Ascending aorta (tissue), 2 donors: ENCODE results near the gene SDK2. TPM values are rescaled to one million over a fixed set of nuclear protein-coding genes. Genes with fewer than 3 reads are reported as not detected.

Experiments
- DNase-seq, 2 donors: peaks; one replicate each; pipeline ENCODE4 v3.0.0-alpha.2; 2019; ENCODE audit warnings: low spot score in 2 of 2
- H3K27ac ChIP-seq, 2 donors: fragments of 200-600 bp; sonication (generic); one replicate each; pipeline ENCODE4 v1.5.1; 2016 to 2017; ENCODE audit warnings: mild to moderate bottlenecking in 1 of 2
- H3K27me3 ChIP-seq: fragments of 200-600 bp; sonication (generic); one replicate; pipeline ENCODE4 v1.5.1; 2017
- H3K36me3 ChIP-seq, 2 donors: fragments of 200-600 bp; sonication (generic); one replicate each; pipeline ENCODE4 v1.5.1; 2016
- H3K4me1 ChIP-seq, 2 donors: fragments of 200-600 bp; sonication (generic); one replicate each; pipeline ENCODE4 v1.5.1; 2016 to 2017; ENCODE audit warnings: mild to moderate bottlenecking in 1 of 2
- H3K4me3 ChIP-seq, 2 donors: fragments of 200-600 bp; sonication (generic); one replicate each; pipeline ENCODE4 v1.5.1; 2016 to 2017; ENCODE audit warnings: mild to moderate bottlenecking in 1 of 2
- H3K9me3 ChIP-seq, 2 donors: fragments of 200-600 bp; sonication (generic); one replicate each; pipeline ENCODE4 v1.5.1; 2016
- intact Hi-C: fragments of 100-400 bp; cut with DNase I; formaldehyde crosslinking; loops from one replicate; pipeline ENCODE4 v1.15.1; 2023
- total RNA-seq: library from RNA; depleted of rRNA; stranded (reverse); fragments of >200 nt; gene quantifications from one replicate; pipeline ENCODE4 v1.1.0, GENCODE V29; 2016
- TF ChIP-seq, protein P1 (sequence below), 3 experiments: fragments of 200-600 bp in 2 of 3; fragments of 450-650 bp in 1 of 3; sonication (generic) in 2 of 3; IDR thresholded peaks; one replicate each; pipeline ENCODE4 v1.5.1; 2016 to 2019; ENCODE audit warnings: antibody characterized with exemption in 3 of 3, mild to moderate bottlenecking in 1 of 3, moderate library complexity in 1 of 3

SDK2 gene
- total RNA-seq, 1 donor from 2014 or later = 8.1 TPM

- TF ChIP-seq, protein P1, sequence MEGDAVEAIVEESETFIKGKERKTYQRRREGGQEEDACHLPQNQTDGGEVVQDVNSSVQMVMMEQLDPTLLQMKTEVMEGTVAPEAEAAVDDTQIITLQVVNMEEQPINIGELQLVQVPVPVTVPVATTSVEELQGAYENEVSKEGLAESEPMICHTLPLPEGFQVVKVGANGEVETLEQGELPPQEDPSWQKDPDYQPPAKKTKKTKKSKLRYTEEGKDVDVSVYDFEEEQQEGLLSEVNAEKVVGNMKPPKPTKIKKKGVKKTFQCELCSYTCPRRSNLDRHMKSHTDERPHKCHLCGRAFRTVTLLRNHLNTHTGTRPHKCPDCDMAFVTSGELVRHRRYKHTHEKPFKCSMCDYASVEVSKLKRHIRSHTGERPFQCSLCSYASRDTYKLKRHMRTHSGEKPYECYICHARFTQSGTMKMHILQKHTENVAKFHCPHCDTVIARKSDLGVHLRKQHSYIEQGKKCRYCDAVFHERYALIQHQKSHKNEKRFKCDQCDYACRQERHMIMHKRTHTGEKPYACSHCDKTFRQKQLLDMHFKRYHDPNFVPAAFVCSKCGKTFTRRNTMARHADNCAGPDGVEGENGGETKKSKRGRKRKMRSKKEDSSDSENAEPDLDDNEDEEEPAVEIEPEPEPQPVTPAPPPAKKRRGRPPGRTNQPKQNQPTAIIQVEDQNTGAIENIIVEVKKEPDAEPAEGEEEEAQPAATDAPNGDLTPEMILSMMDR (IDR thresholded peaks at IDR 0.05) = no peak
- Histone ChIP-seq H3K9me3 (no peaks in the 10 kb centered on the region), H3K27me3 (no peaks in the 10 kb centered on the region), H3K4me1 (no peaks in the 10 kb centered on the region), H3K4me3 (no peak overlapping the region), H3K27ac (no peak overlapping the region), H3K36me3 (no peaks in the 10 kb centered on the region)
- DNase-seq = no peak
- intact Hi-C loops = no loop called here
Observed at GRCh38 chr17:73431401-73432205, 212.6 kb downstream of the SDK2 start.

- no peak overlapping the region for H3K4me3 ChIP-seq
- no peaks in the 10 kb centered on the region for H3K36me3 ChIP-seq
- no peaks in the 10 kb centered on the region for H3K4me1 ChIP-seq
- no peaks in the 10 kb centered on the region for H3K9me3 ChIP-seq
- DNase-seq = no peak
- H3K27ac ChIP-seq = no peak overlapping the region
- TF ChIP-seq, protein P1 (IDR thresholded peaks at IDR 0.05) = no peak
- no peaks in the 10 kb centered on the region for H3K27me3 ChIP-seq
- intact Hi-C loops = no loop called here
Observed at GRCh38 chr17:73430848-73431247, 213.4 kb downstream of the SDK2 start.

- no peak for DNase-seq
- Histone ChIP-seq H3K9me3 (no peaks in the 10 kb centered on the region), H3K4me1 (no peaks in the 10 kb centered on the region), H3K27me3 (no peaks in the 10 kb centered on the region), H3K27ac (no peak overlapping the region), H3K4me3 (no peak overlapping the region), H3K36me3 (no peaks in the 10 kb centered on the region)
- TF ChIP-seq, protein P1 (IDR thresholded peaks at IDR 0.05) = no peak
- intact Hi-C loops = no loop called here
Observed at GRCh38 chr17:73430165-73430680, 214.0 kb downstream of the SDK2 start.

GRCh38 chr17:73429440-73430164, 214.6 kb downstream of the SDK2 start:
- H3K27me3 ChIP-seq = no peaks in the 10 kb centered on the region
- H3K36me3 ChIP-seq = no peaks in the 10 kb centered on the region
- intact Hi-C loops = loop anchor here (1.0 to 5.0 kb wide), 4 partner anchors 213 to 747 kb away; partner anchors contain the start of gene SDK2
- TF ChIP-seq, protein P1 (IDR thresholded peaks at IDR 0.05) = peak; percentile 81 to 98 (median 95)
- H3K4me1 ChIP-seq = no peaks in the 10 kb centered on the region
- peak; percentile 26 to 87 for DNase-seq
- H3K27ac ChIP-seq = no peak overlapping the region
- H3K4me3 ChIP-seq = no peak overlapping the region
- H3K9me3 ChIP-seq = no peaks in the 10 kb centered on the region

DNA sequence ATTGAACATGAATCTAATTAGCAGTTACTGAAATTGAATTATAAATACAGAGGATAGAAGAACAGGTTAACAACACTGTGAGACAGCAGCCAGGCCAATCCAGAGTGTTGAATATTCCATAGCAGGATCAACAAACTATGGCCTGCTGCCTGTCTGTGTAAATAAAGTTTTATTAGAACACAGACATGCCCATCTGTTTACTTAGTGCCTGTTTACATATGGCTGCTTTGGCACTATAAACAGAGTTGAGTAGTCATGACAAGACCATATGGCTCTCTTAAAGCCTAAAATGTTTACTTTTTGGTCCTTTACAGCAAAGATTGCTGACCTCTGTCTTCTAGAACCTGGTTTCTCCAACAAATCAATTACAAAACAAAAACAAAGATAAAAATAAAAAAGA, 217.0 kb downstream of the SDK2 start:
- TF ChIP-seq, protein P1 (IDR thresholded peaks at IDR 0.05) = no peak
- H3K27me3 ChIP-seq = no peaks in the 10 kb centered on the region
- H3K4me1 ChIP-seq = no peaks in the 10 kb centered on the region
- H3K4me3 ChIP-seq = no peak overlapping the region
- no peak overlapping the region for H3K27ac ChIP-seq
- peaks cover 9 to 11% of the 10 kb centered on the region in 2 donors for H3K36me3 ChIP-seq
- intact Hi-C loops = loop anchor here (5.0 kb wide), 1 partner anchor 215 kb away; the partner anchor contains the start of gene SDK2
- no peak for DNase-seq
- no peaks in the 10 kb centered on the region for H3K9me3 ChIP-seq
